Measurements from ENCODE around the gene FAIM2.

DNA sequence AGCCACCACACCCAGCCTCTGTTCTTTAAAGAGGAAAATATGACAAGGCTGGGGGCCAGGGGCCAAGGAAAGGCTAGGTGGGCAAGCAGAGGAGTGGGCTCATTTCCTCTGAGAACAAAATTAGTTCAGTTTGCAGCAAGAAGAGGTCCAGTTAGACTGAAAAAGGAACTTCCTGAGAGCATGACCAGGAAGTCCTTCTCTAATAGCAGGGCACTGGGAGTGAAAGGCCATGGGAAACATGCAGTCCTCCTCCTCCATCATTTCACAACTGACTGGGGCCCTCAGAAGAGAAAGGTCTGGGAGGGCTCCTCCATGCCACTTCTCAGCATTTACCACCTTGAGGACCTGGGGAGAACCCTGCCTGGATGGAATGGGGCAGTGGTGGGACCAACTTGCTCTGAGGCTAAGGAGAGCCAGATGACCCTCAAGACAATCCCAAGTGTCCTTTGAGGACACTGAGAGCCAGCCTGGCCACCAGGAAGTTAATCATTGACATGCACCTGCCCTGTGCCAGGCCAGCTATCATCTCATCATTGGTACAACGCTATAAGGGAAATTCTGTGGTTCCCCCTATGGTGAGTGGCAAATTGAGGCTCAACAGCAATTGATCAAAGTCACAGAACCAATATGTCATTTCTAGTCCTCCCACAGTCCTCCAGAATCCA lies 48.8 kb upstream of the FAIM2 start:
- TF ChIP-seq KLF16 (tag by site-specific recombination; IDR thresholded peaks at IDR 0.05) = no peak
- TF ChIP-seq, protein P1, sequence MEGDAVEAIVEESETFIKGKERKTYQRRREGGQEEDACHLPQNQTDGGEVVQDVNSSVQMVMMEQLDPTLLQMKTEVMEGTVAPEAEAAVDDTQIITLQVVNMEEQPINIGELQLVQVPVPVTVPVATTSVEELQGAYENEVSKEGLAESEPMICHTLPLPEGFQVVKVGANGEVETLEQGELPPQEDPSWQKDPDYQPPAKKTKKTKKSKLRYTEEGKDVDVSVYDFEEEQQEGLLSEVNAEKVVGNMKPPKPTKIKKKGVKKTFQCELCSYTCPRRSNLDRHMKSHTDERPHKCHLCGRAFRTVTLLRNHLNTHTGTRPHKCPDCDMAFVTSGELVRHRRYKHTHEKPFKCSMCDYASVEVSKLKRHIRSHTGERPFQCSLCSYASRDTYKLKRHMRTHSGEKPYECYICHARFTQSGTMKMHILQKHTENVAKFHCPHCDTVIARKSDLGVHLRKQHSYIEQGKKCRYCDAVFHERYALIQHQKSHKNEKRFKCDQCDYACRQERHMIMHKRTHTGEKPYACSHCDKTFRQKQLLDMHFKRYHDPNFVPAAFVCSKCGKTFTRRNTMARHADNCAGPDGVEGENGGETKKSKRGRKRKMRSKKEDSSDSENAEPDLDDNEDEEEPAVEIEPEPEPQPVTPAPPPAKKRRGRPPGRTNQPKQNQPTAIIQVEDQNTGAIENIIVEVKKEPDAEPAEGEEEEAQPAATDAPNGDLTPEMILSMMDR (tag by site-specific recombination; IDR thresholded peaks at IDR 0.05) = no peak
- TF ChIP-seq ZBTB8A (tag by site-specific recombination; IDR thresholded peaks at IDR 0.05) = no peak
- no peak for TF ChIP-seq ZNF707 (tag by site-specific recombination; IDR thresholded peaks at IDR 0.05)

All from HEK293 (cell line).